ENCODE measurements around the gene SGMS2.

DNA sequence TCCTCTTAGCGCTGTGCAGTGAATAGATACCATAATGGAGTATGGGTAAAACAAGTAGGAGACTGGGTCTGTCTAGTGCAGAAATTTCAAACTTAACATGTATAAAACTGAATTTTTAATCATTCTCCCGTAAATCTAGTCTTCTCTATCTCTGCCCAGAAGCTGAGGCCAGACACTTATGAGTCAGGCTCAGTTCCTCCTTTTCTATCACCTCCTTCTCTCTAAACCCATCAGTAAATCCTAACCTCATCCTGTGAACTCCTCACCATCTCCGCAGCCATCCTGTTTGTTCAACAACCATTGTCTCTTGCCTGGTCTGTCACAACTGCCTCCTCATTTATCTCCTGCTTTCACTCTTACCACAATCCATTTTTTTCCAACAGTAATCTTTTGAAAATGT lies 19.8 kb upstream of the SGMS2 start:
- TF ChIP-seq EZH2phosphoT487 (IDR thresholded peaks at IDR 0.05; ENCODE audit: insufficient read depth, low read depth) (no peak), EZH2 (IDR thresholded peaks at IDR 0.05; ENCODE audit: insufficient read depth, poor library complexity, severe bottlenecking) (no peak)

Data from GM23248 (cell line).